H1 (cell line): Measurements from ENCODE around the gene CCP110. TPM values are rescaled to one million over a fixed set of nuclear protein-coding genes. Genes with fewer than 3 reads are reported as not detected.

Experiments
- CTCF ChIA-PET: fragments of 300-600 bp; sonication (Branson Sonifier 250); formaldehyde crosslinking; loops from one replicate; lab custom pipeline; 2021; ENCODE audit not compliant: partially characterized antibody; lab: Charles Lee
- POLR2A ChIA-PET: fragments of 300-600 bp; sonication (Branson Sonifier 250); formaldehyde crosslinking; loops from one replicate; lab custom pipeline; 2021; ENCODE audit warnings: inconsistent platforms; ENCODE audit not compliant: partially characterized antibody; lab: Charles Lee
- DNase-seq, 2 experiments: peaks; one replicate each; pipeline versions ENCODE4 v3.0.0 to v3.0.0-alpha.2; 2010 to 2022; ENCODE audit warnings: low spot score in 2 of 2, low read depth in 1 of 2, mixed read lengths in 1 of 2
- FAIRE-seq: peaks from 2 replicates; lab custom pipeline; 2011; peaks lifted over from hg19 to GRCh38; lab: Jason Lieb, UNC
- H2AFZ ChIP-seq: 2 replicates; pipeline ENCODE4 v1.8.1; 2012; ENCODE audit warnings: low read length, inconsistent platforms
- H2AK5ac ChIP-seq: 2 replicates; pipeline ENCODE4 v1.6.1; 2013; ENCODE audit warnings: low read depth, low read length
- H2BK120ac ChIP-seq: replicated peaks from 2 replicates; pipeline ENCODE3; 2013; ENCODE audit warnings: low read depth, low read length, inconsistent platforms
- H2BK12ac ChIP-seq: 2 replicates; pipeline ENCODE4 v1.6.1; 2013; ENCODE audit warnings: low read depth, low read length
- H2BK15ac ChIP-seq: 2 replicates; pipeline ENCODE4 v1.6.1; 2013; ENCODE audit warnings: low read length
- H2BK20ac ChIP-seq: 2 replicates; pipeline ENCODE4 v1.6.1; 2013; ENCODE audit warnings: low read length
- H2BK5ac ChIP-seq: 2 replicates; pipeline ENCODE4 v1.6.1; 2013; ENCODE audit warnings: low read depth, low read length
- H3K14ac ChIP-seq: 2 replicates; pipeline ENCODE4 v1.6.1; 2013; ENCODE audit warnings: inconsistent platforms; ENCODE audit not compliant: insufficient read length
- H3K18ac ChIP-seq: 2 replicates; pipeline ENCODE4 v1.6.1; 2013; ENCODE audit warnings: low read length; ENCODE audit errors: extremely low read depth
- H3K23ac ChIP-seq: 2 replicates; pipeline ENCODE4 v1.6.1; 2013; ENCODE audit warnings: inconsistent platforms; ENCODE audit not compliant: insufficient read length
- H3K23me2 ChIP-seq: 2 replicates; pipeline ENCODE4 v1.6.1; 2013; ENCODE audit warnings: low read depth, low read length
- H3K27ac ChIP-seq: 2 replicates; pipeline ENCODE4 v1.6.1; 2011; ENCODE audit warnings: low read depth, low read length, inconsistent platforms
- H3K27me3 ChIP-seq, 4 experiments: replicated peaks in 1 of 4; 1 replicate in 1 of 4; 2 replicates in 3 of 4; pipeline versions ENCODE4 v1.6.1 to v1.8.1; 2011 to 2013; ENCODE audit warnings: low read length in 3 of 4, mild to moderate bottlenecking in 3 of 4, inconsistent platforms in 2 of 4, mixed read lengths in 2 of 4, moderate library complexity in 1 of 4; ENCODE audit not compliant: control insufficient read depth in 3 of 4, insufficient read depth in 3 of 4; ENCODE audit errors: extremely low read depth in 1 of 4
- H3K36me3 ChIP-seq, 4 experiments: 2 replicates each; pipeline versions ENCODE4 v1.6.1 to v1.8.1; 2011 to 2013; ENCODE audit warnings: mild to moderate bottlenecking in 4 of 4, low read length in 3 of 4, moderate library complexity in 2 of 4, control low read depth in 1 of 4, inconsistent platforms in 1 of 4; ENCODE audit not compliant: insufficient read depth in 4 of 4, control insufficient read depth in 2 of 4
- H3K4ac ChIP-seq: replicated peaks from 2 replicates; pipeline ENCODE3; 2013; ENCODE audit warnings: low read length, low read depth, mixed read lengths, inconsistent platforms; ENCODE audit not compliant: insufficient read length
- H3K4me1 ChIP-seq, 4 experiments: replicated peaks in 1 of 4; 1 replicate in 1 of 4; 2 replicates in 3 of 4; pipeline versions ENCODE4 v1.6.1 to v1.8.1; 2011 to 2013; ENCODE audit warnings: low read length in 3 of 4, inconsistent platforms in 2 of 4, mixed read lengths in 1 of 4; ENCODE audit not compliant: insufficient read depth in 4 of 4, control insufficient read depth in 3 of 4
- H3K4me2 ChIP-seq, 2 experiments: 2 replicates each; pipeline versions ENCODE4 v1.6.1 to v1.8.1; 2011 to 2013; ENCODE audit warnings: low read depth in 2 of 2, low read length in 2 of 2, control low read depth in 1 of 2, inconsistent platforms in 1 of 2, mild to moderate bottlenecking in 1 of 2; ENCODE audit not compliant: insufficient read depth in 1 of 2
- H3K4me3 ChIP-seq, 4 experiments: fragments of 200-600, 300-600 bp in 1 of 4; sonication (generic), shearing (Covaris generic), sonication (Bioruptor Twin) in 1 of 4; 2 replicates each; pipeline versions ENCODE4 v1.5.1 to v1.8.1; 2011 to 2016; ENCODE audit warnings: low read length in 4 of 4, low read depth in 3 of 4, control low read depth in 2 of 4, inconsistent platforms in 2 of 4, mild to moderate bottlenecking in 2 of 4, mixed read lengths in 1 of 4, moderate library complexity in 1 of 4; ENCODE audit not compliant: insufficient read depth in 2 of 4; ENCODE audit errors: extremely low read depth in 1 of 4
- H3K56ac ChIP-seq: replicated peaks from 2 replicates; pipeline ENCODE3; 2013; ENCODE audit warnings: low read depth, mild to moderate bottlenecking, mixed read lengths, low read length, inconsistent platforms; ENCODE audit not compliant: insufficient read length
- H3K79me1 ChIP-seq: 2 replicates; pipeline ENCODE4 v1.6.1; 2013; ENCODE audit warnings: low read depth, low read length, control low read depth
- H3K79me2 ChIP-seq, 2 experiments: 2 replicates each; pipeline versions ENCODE4 v1.6.1 to v1.8.1; 2012 to 2013; ENCODE audit warnings: low read length in 2 of 2, mild to moderate bottlenecking in 2 of 2, inconsistent platforms in 1 of 2; ENCODE audit not compliant: insufficient read depth in 2 of 2, control insufficient read depth in 1 of 2
- H3K9ac ChIP-seq, 4 experiments: replicated peaks in 1 of 4; 1 replicate in 1 of 4; 2 replicates in 3 of 4; pipeline versions ENCODE4 v1.6.1 to v1.8.1; 2011 to 2013; ENCODE audit warnings: low read depth in 3 of 4, low read length in 3 of 4, control low read depth in 2 of 4, mild to moderate bottlenecking in 2 of 4, moderate library complexity in 2 of 4, inconsistent platforms in 1 of 4; ENCODE audit errors: extremely low read depth in 1 of 4
- H3K9me3 ChIP-seq, 2 experiments: 2 replicates each; pipeline versions ENCODE4 v1.6.1 to v1.8.1; 2012 to 2013; ENCODE audit warnings: mild to moderate bottlenecking in 2 of 2, moderate library complexity in 2 of 2, control low read depth in 1 of 2, inconsistent platforms in 1 of 2, low read depth in 1 of 2, low read length in 1 of 2, mixed read lengths in 1 of 2; ENCODE audit not compliant: insufficient read depth in 2 of 2
- H4K20me1 ChIP-seq, 2 experiments: replicated peaks in 1 of 2; 2 replicates each; pipeline versions ENCODE3 to v1.8.1; 2011 to 2013; ENCODE audit warnings: inconsistent platforms in 2 of 2, low read length in 2 of 2, mild to moderate bottlenecking in 1 of 2; ENCODE audit not compliant: insufficient read depth in 2 of 2, control insufficient read depth in 1 of 2
- H4K5ac ChIP-seq: 2 replicates; pipeline ENCODE4 v1.6.1; 2013; ENCODE audit warnings: low read length, low read depth, mixed read lengths, inconsistent platforms; ENCODE audit not compliant: insufficient read length
- H4K8ac ChIP-seq: 2 replicates; pipeline ENCODE4 v1.8.0; 2013; ENCODE audit warnings: mild to moderate bottlenecking, moderate library complexity, low read length, inconsistent platforms; ENCODE audit not compliant: insufficient read depth; ENCODE audit errors: extremely low read depth
- H4K91ac ChIP-seq: replicated peaks from 2 replicates; pipeline ENCODE3; 2013; ENCODE audit warnings: low read length, mixed read lengths, inconsistent platforms; ENCODE audit not compliant: insufficient read length
- BRCA1 ChIP-seq: IDR thresholded peaks from 2 replicates; pipeline ENCODE4 v1.6.1; 2012; ENCODE audit warnings: low read depth, low read length, improper control_type of control experiment
- CTBP2 ChIP-seq: IDR thresholded peaks from 2 replicates; pipeline ENCODE4 v1.7.0; 2011; ENCODE audit warnings: borderline replicate concordance, mild to moderate bottlenecking, moderate library complexity, mixed read lengths, low read length; ENCODE audit not compliant: insufficient read depth, insufficient read length
- GABPA ChIP-seq: IDR thresholded peaks from 2 replicates; pipeline ENCODE4 v1.6.1; 2011; ENCODE audit warnings: mild to moderate bottlenecking, low read length, moderate library complexity, borderline replicate concordance; ENCODE audit not compliant: insufficient read depth
- SP1 ChIP-seq: IDR thresholded peaks from 2 replicates; pipeline ENCODE4 v1.6.1; 2011; ENCODE audit warnings: low read depth, low read length
- SP2 ChIP-seq: IDR thresholded peaks from 2 replicates; pipeline ENCODE4 v1.6.1; 2012; ENCODE audit warnings: mild to moderate bottlenecking, low read length, inconsistent platforms
- WGBS, 2 experiments: shearing (Covaris generic) in 1 of 2; methylation state at CpG; one replicate each; pipeline versions ENCODE4 v1.1.6 to v1.1.7; 2013 to 2015; ENCODE audit warnings: low lambda C conversion rate in 2 of 2, mixed read lengths in 2 of 2, inconsistent platforms in 1 of 2, low coverage in 1 of 2, missing lambda C conversion rate in 1 of 2; ENCODE audit not compliant: insufficient replicate concordance in 2 of 2, insufficient coverage in 1 of 2, insufficient read length in 1 of 2; ENCODE audit errors: extremely low coverage in 1 of 2, missing lambda C conversion rate in 1 of 2; 5-methylcytosine and 5-hydroxymethylcytosine counted together
- polyA plus RNA-seq, 7 experiments: library from polyadenylated mRNA; depleted of rRNA in 3 of 7; stranded (reverse) in 5 of 7; unstranded in 2 of 7; fragments of >200 nt in 5 of 7; fragments of 200-250 nt in 2 of 7; gene quantifications; 1 replicate in 5 of 7; 2 replicates in 1 of 7; 4 replicates in 1 of 7; pipeline versions ENCODE4 v1.2.1 to v1.2.3, GENCODE V29; 2011 to 2013; ENCODE audit warnings: missing spikeins in 2 of 7, mixed read lengths in 2 of 7
- total RNA-seq: library from RNA; stranded (reverse); fragmentation: NEBNext Ultra II Directional; extraction: Animal tissue kit (Norgen Biotek cat#: 25700); gene quantifications from 2 replicates; pipeline ENCODE4 v1.2.1, GENCODE V29; 2021

Gene CCP110
- total and polyA plus RNA-seq, 2 of the 8 experiments (the other 6 are each of a cell fraction or from before 2014, with no cell fraction given) = 3.2 to 19.8 TPM

GRCh38 chr16:19506965-19507364 lies 16.8 kb upstream of the CCP110 start:
- Histone ChIP-seq H3K4me2 (no peak overlapping the region), H3K56ac (no peak overlapping the region), H3K4ac (no peak overlapping the region), H2BK15ac (no peak overlapping the region), H3K36me3 (peaks cover 2 to 59% (median 32%) of the 10 kb centered on the region in 4 experiments; a peak in 7 of 8 replicates), H2BK5ac (no peak overlapping the region), H3K23me2 (no peaks in the 10 kb centered on the region), H3K79me2 (no peaks in the 10 kb centered on the region; a peak in 1 of 4 replicates), H4K8ac (no peak overlapping the region), H4K91ac (no peak overlapping the region), H4K20me1 (peaks cover 0 to 2% of the 10 kb centered on the region in 2 experiments), H3K9me3 (no peaks in the 10 kb centered on the region), H3K9ac (no peak overlapping the region), H3K27me3 (no peaks in the 10 kb centered on the region), H2AK5ac (no peak overlapping the region), H3K18ac (no peak overlapping the region), H3K79me1 (no peaks in the 10 kb centered on the region; the same call in 1 of the 2 replicates), H3K4me3 (no peak overlapping the region), H3K23ac (no peak overlapping the region), H2BK20ac (no peak overlapping the region), H3K14ac (no peak overlapping the region), H4K5ac (no peak overlapping the region)
- no peak for DNase-seq
- CTCF ChIA-PET = interaction anchor here (0.8 to 9.0 kb wide), 4 partner anchors 14 to 117 kb away, joined by 3 to 113 read pairs (median 4); no protein-coding TSS in a partner anchor
- TF ChIP-seq GABPA = no peak
- no peak for TF ChIP-seq SP1
- TF ChIP-seq BRCA1 = no peak
- no peak for TF ChIP-seq CTBP2
- no peak for TF ChIP-seq SP2
- TF ChIP-seq, all 59 proteins: peak for 0
- Histone ChIP-seq H2BK12ac (no peak overlapping the region), H2BK120ac (no peak overlapping the region), H3K27ac (no peak overlapping the region), H3K4me1 (no peaks in the 10 kb centered on the region), H2AFZ (no peak overlapping the region)
- WGBS, 2 experiments = 86% methylated on average over 4 of the region's 4 CpGs; no CpG with 5 or more reads in 1 of the 2 experiments
- no peak for FAIRE-seq
- POLR2A ChIA-PET = interaction anchor here (0.9 kb wide), 1 partner anchor 12 kb away, joined by 3 read pairs; no protein-coding TSS in a partner anchor
